Astrocyte of the cerebellum (primary cell): ENCODE results near the gene INPP5E.

Source experiments
- DNase-seq: peaks from one replicate; pipeline ENCODE4 v3.0.0-alpha.2; 2011; ENCODE audit warnings: low read depth
- H3K4me3 ChIP-seq: 2 replicates; pipeline ENCODE4 v1.5.1; 2011; ENCODE audit warnings: mild to moderate bottlenecking, low read depth, low read length, moderate library complexity
- in situ Hi-C: cut with HindIII; loops from 2 replicates; pipeline ENCODE4 v1.10.0; 2017; ENCODE audit warnings: low sequenced_read_pairs
- TF ChIP-seq, protein P1 (sequence below): IDR thresholded peaks from 2 replicates; pipeline ENCODE4 v1.5.1; 2012; ENCODE audit warnings: low read length, low read depth, moderate library complexity, mild to moderate bottlenecking; ENCODE audit errors: missing control alignments

INPP5E gene

DNA sequence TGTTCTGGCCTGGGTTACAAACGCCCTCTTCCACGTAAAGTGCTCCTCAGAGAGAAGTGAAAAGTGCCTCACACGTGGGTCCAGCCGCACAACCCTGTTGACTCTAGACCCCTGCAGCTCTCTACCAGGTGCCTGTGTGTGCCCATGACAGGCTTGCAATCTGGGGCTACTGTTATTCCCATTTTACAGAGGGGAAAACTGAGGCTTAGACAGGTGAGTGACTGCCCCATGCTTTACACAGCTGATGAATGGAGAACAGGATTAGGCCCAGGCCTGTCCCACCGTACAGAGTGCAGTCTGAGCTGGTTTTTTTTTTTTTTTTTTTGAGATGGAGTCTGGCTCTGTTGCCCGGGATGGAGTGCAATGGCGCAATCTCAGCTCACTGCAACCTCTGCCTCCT lies 6.2 kb upstream of the INPP5E start:
- H3K4me3 ChIP-seq = no peak overlapping the region
- TF ChIP-seq, protein P1, sequence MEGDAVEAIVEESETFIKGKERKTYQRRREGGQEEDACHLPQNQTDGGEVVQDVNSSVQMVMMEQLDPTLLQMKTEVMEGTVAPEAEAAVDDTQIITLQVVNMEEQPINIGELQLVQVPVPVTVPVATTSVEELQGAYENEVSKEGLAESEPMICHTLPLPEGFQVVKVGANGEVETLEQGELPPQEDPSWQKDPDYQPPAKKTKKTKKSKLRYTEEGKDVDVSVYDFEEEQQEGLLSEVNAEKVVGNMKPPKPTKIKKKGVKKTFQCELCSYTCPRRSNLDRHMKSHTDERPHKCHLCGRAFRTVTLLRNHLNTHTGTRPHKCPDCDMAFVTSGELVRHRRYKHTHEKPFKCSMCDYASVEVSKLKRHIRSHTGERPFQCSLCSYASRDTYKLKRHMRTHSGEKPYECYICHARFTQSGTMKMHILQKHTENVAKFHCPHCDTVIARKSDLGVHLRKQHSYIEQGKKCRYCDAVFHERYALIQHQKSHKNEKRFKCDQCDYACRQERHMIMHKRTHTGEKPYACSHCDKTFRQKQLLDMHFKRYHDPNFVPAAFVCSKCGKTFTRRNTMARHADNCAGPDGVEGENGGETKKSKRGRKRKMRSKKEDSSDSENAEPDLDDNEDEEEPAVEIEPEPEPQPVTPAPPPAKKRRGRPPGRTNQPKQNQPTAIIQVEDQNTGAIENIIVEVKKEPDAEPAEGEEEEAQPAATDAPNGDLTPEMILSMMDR = no peak
- no peak for DNase-seq
- in situ Hi-C loops = no loop called here

DNA sequence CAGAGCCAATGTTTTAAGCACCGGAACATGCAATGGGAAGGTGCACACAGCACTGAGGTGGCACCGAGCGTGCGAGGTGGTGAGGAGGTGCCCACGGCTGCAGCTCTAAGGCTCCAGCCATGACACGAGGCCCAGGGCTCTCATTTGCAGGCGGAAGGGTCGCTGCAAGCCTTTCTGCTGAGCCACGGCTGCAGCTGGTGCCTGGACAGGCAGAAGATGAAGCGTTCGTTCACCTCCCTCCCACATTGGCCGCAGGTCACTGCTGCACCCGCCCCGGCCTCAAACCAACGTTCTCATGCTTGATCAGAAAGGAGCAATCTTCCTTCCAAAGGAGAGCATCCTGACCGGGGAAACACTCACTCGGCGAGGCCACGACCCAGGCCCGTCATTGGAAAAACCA lies 4.5 kb upstream of the INPP5E start:
- TF ChIP-seq, protein P1 = no peak
- DNase-seq = no peak
- H3K4me3 ChIP-seq = no peak overlapping the region
- in situ Hi-C loops = no loop called here

DNA sequence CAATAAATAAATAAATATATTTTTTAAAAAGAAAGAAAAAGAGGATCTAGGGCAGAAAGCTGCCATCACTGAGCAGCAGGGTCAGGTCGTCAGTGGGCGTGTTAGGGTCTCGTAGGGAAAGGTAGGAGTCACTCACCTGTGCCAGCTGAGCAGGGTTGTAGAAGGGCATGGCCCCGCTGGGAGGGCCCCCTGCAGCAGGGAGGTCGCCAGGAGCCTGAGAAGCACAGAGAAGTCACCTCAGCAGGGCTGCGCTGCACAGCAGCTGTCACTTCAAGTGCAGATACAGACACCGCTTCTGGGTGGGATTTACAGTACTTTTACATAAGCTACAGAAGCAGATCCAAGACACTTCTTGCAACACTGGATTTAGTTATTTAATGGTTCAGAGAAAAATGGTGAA lies 4.0 kb upstream of the INPP5E start:
- H3K4me3 ChIP-seq = no peak overlapping the region
- TF ChIP-seq, protein P1 = no peak
- DNase-seq = no peak
- in situ Hi-C loops = no loop called here

DNA sequence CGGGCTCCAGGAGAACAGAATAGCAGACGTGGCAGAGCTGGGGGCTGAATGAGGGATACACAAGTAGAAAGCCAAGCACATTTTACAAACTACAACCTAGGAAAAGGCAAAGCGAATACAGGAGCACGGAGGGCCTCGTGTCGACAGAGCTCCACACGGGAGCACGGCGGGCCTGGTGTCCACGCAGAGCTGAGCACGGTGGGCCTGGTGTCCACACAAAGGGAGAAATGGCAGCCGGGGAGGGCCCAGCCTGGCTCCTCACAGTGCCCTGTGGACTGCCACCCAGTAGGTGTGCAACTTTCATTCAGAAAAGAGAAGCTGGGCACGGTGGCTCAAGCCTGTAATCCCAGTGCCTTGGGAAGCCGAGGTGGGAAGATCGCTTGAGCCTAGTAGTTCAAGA lies 3.4 kb upstream of the INPP5E start:
- in situ Hi-C loops = no loop called here
- H3K4me3 ChIP-seq = no peak overlapping the region
- TF ChIP-seq, protein P1 = no peak
- DNase-seq = no peak

DNA sequence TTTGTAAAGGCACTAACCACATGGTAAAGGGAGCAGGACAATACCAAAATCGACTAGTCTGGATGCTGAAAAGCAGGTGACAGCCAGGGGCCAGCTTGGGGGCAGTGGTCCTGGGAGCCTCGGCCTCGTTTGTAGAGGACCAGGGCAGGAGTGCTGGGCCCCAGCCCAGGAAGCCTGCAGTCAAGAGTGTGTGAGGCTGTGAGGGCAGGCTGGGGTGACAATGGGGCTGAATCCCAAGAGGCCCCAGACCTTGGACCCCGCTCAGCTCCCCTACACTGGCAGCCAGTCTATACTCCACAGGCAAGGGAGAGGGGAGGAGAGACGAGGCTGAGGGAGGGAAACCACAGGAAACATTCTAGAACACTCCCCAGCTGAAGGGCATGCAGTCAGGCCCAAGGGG lies 2.6 kb upstream of the INPP5E start:
- H3K4me3 ChIP-seq = no peak overlapping the region
- in situ Hi-C loops = no loop called here
- TF ChIP-seq, protein P1 = no peak
- DNase-seq = no peak

DNA sequence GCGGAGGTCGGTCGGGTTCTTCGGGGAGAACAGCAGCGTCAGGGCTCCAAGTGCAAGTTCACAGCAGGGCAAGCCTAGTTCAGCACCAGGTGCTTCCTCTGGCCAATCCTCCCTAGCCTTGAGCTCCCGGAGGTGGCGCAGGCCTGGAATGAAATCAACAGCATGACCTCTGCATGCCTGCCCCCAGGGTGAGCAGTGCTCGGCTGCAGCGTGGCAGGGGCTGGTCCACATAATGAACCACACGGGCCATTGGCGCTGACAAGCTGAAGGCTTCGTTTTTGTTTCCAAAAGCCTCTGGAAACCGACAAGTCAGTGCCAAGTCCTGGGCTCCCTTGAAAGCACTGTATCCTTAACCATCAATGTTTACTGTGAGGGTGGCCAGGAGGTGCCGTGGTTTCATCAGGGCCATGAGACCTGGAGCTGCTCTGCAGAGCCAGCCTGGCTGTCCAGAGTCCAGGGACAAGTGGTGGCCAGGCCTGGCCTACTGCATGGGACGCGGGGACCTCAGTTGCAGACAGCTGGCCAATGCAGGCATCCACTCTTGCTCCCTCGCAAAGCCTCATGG lies 2.1 kb upstream of the INPP5E start:
- in situ Hi-C loops = no loop called here

More for the DNA sequence above, 2.1 kb upstream of the INPP5E start:
- TF ChIP-seq, protein P1 = no peak
- no peak overlapping the region for H3K4me3 ChIP-seq
- no peak for DNase-seq
